Left renal cortex interstitium (tissue), 4 donors: ENCODE data around the gene BRI3BP. TPM values are rescaled to one million over a fixed set of nuclear protein-coding genes. Genes with fewer than 3 reads are reported as not detected.

ENCODE experiments used
- DNase-seq, 4 donors: peaks; one replicate each; pipeline ENCODE4 v3.0.0-alpha.2; 2013; ENCODE audit warnings: low read depth in 4 of 4, low spot score in 2 of 4, missing footprints in 1 of 4
- polyA plus RNA-seq, 4 donors: library from polyadenylated mRNA; unstranded; fragments of 120-200 nt; gene quantifications; one replicate each; pipeline ENCODE4 v1.2.1, GENCODE V29; 2013; ENCODE audit not compliant: insufficient read length in 4 of 4

Gene BRI3BP
- 10 to 100 TPM in 2 of 4 donors, 1 to 10 TPM in 2; 9.5 to 10.5 (median 9.8) TPM for polyA plus RNA-seq

GRCh38 chr12:124993626-124994436, at the start of gene BRI3BP:
Gene BRI3BP (plus strand): TSS chr12:124993645. CDS start chr12:124993791, 146 bp downstream.
- no peak for DNase-seq

- no peak for DNase-seq
These were observed 47.0 kb upstream of the BRI3BP start for GRCh38 chr12:124946447-124946793.

GRCh38 chr12:124947013-124947412, 46.4 kb upstream of the BRI3BP start:
- DNase-seq = no peak

- DNase-seq = no peak
These were observed 45.7 kb upstream of the BRI3BP start for GRCh38 chr12:124947561-124948398.

GRCh38 chr12:124949066-124949465, 44.4 kb upstream of the BRI3BP start:
- DNase-seq = no peak

- no peak for DNase-seq
These were observed 43.4 kb upstream of the BRI3BP start for GRCh38 chr12:124949779-124950728.

- no peak for DNase-seq
These were observed 41.1 kb upstream of the BRI3BP start for GRCh38 chr12:124952295-124952694.

- no peak for DNase-seq
These were observed 40.6 kb upstream of the BRI3BP start for GRCh38 chr12:124952801-124953200.

GRCh38 chr12:124953689-124954405, 39.6 kb upstream of the BRI3BP start:
- DNase-seq = no peak

GRCh38 chr12:124954771-124955170, 38.7 kb upstream of the BRI3BP start:
- no peak for DNase-seq

GRCh38 chr12:124956571-124956970, 36.9 kb upstream of the BRI3BP start:
- no peak for DNase-seq

GRCh38 chr12:124961055-124961454, 32.4 kb upstream of the BRI3BP start:
- DNase-seq = no peak

- no peak for DNase-seq
These were observed 30.2 kb upstream of the BRI3BP start for GRCh38 chr12:124963211-124963610.

- no peak for DNase-seq
These were observed 29.2 kb upstream of the BRI3BP start for GRCh38 chr12:124964251-124964650.

GRCh38 chr12:124964836-124965462, 28.5 kb upstream of the BRI3BP start:
- DNase-seq = no peak

- DNase-seq = no peak
These were observed 26.3 kb upstream of the BRI3BP start for GRCh38 chr12:124967016-124967739.

- no peak for DNase-seq
These were observed 24.8 kb upstream of the BRI3BP start for GRCh38 chr12:124968656-124969055.

GRCh38 chr12:124970647-124971402, 22.6 kb upstream of the BRI3BP start:
- DNase-seq = no peak
